Progenitor cell of endocrine pancreas (in vitro differentiated cells): ENCODE data around the gene TRIM25. TPM values are rescaled to one million over a fixed set of nuclear protein-coding genes. Genes with fewer than 3 reads are reported as not detected.

Source experiments
- DNase-seq: peaks from one replicate; pipeline ENCODE4 v3.0.0; 2021; ENCODE audit warnings: low spot score; ENCODE audit not compliant: unreplicated experiment
- H3K27ac Mint-ChIP-seq: 2 replicates; pipeline ENCODE4 v1.8.0; 2021; ENCODE audit warnings: mild to moderate bottlenecking, moderate library complexity, mixed read lengths
- H3K27me3 Mint-ChIP-seq: 2 replicates; pipeline ENCODE4 v1.8.0; 2021; ENCODE audit warnings: mixed read lengths
- H3K36me3 Mint-ChIP-seq: 2 replicates; pipeline ENCODE4 v1.8.0; 2022; ENCODE audit warnings: mixed read lengths; ENCODE audit not compliant: insufficient read depth
- H3K4me1 Mint-ChIP-seq: 2 replicates; pipeline ENCODE4 v1.8.0; 2021; ENCODE audit warnings: low read depth, mixed read lengths
- H3K4me3 Mint-ChIP-seq: 2 replicates; pipeline ENCODE4 v1.8.0; 2021; ENCODE audit warnings: low read depth, mild to moderate bottlenecking, moderate library complexity, mixed read lengths
- H3K9me3 Mint-ChIP-seq: 2 replicates; pipeline ENCODE4 v1.8.0; 2021; ENCODE audit warnings: low read depth, mixed read lengths
- total RNA-seq: library from RNA; stranded (reverse); gene quantifications from 2 replicates; pipeline ENCODE4 v1.2.1, GENCODE V29; 2021
- TF ChIP-seq, protein P1 (sequence below): fragments of 200-600 bp; sonication (generic); IDR thresholded peaks from one replicate; pipeline ENCODE4 v1.5.0; 2021; ENCODE audit warnings: antibody characterized with exemption, mild to moderate bottlenecking; ENCODE audit not compliant: unreplicated experiment

The TRIM25 gene
- total RNA-seq, 1 donor from 2014 or later: 29.9 TPM

DNA sequence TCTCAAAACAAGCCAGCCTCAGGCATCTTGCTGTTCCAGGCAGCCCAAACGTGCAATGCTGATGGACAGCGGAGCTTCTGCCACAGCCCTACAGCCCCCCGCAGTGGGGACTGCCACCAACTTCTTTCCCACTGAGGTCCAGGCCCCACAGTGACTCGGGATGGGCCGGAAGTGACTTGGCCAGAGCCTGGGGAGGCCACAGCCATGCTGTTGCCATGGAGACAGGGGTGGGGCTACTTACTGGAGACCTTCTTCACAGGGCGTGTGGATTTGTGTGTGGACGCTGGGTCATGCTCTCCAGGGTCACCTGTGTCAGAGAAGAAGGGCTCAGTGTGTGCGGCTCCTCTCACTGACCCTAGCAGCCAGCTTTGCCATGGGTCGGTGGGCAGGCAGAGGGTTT, 15.0 kb downstream of the TRIM25 start:
- no peaks in the 10 kb centered on the region for H3K9me3 Mint-ChIP-seq
- peaks cover 19% of the 10 kb centered on the region for H3K36me3 Mint-ChIP-seq
- DNase-seq: no peak
- TF ChIP-seq, protein P1, sequence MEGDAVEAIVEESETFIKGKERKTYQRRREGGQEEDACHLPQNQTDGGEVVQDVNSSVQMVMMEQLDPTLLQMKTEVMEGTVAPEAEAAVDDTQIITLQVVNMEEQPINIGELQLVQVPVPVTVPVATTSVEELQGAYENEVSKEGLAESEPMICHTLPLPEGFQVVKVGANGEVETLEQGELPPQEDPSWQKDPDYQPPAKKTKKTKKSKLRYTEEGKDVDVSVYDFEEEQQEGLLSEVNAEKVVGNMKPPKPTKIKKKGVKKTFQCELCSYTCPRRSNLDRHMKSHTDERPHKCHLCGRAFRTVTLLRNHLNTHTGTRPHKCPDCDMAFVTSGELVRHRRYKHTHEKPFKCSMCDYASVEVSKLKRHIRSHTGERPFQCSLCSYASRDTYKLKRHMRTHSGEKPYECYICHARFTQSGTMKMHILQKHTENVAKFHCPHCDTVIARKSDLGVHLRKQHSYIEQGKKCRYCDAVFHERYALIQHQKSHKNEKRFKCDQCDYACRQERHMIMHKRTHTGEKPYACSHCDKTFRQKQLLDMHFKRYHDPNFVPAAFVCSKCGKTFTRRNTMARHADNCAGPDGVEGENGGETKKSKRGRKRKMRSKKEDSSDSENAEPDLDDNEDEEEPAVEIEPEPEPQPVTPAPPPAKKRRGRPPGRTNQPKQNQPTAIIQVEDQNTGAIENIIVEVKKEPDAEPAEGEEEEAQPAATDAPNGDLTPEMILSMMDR: no peak
- H3K27me3 Mint-ChIP-seq: no peaks in the 10 kb centered on the region
- peaks cover 7% of the 10 kb centered on the region for H3K4me1 Mint-ChIP-seq
- no peak overlapping the region for H3K4me3 Mint-ChIP-seq
- H3K27ac Mint-ChIP-seq: no peak overlapping the region

DNA sequence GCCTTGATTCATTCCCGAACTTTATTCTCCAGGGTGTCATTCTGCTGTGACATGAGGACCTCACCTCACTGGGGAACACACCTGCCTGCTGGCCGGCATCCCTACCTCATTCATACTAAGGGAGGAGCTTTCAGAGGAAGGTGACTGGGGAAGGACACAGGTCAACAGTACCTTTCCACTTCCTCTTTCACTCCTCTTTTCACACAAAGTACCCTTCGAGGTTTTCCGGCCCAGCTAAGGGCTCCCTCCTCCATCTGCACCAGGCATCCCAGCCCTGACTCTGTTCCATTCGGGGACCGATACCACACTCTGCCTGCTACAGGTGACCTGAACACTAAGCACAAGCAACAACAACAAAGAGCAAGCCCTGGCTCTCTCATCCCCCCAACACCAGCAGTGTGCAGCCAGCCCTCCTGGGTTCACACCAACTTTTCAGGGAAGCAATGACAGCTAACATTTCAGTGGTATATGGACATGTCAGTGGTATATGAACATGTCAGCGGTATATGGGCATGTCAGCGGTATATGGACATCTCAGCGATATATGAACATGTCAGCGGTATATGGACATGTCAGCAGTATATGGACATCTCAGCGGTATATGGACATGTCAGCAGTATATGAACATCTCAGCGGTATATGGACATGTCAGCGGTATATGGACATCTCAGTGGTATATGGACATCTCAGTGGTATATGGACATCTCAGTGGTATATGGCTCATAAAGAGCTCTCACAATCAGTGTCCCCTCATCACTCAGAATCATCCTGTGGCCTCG, 16.0 kb downstream of the TRIM25 start:
- H3K27me3 Mint-ChIP-seq: no peaks in the 10 kb centered on the region
- no peak for DNase-seq
- TF ChIP-seq, protein P1: no peak
- no peaks in the 10 kb centered on the region for H3K9me3 Mint-ChIP-seq
- H3K36me3 Mint-ChIP-seq: peaks cover 20% of the 10 kb centered on the region
- H3K4me3 Mint-ChIP-seq: no peak overlapping the region
- H3K4me1 Mint-ChIP-seq: peaks cover 7% of the 10 kb centered on the region
- H3K27ac Mint-ChIP-seq: no peak overlapping the region

DNA sequence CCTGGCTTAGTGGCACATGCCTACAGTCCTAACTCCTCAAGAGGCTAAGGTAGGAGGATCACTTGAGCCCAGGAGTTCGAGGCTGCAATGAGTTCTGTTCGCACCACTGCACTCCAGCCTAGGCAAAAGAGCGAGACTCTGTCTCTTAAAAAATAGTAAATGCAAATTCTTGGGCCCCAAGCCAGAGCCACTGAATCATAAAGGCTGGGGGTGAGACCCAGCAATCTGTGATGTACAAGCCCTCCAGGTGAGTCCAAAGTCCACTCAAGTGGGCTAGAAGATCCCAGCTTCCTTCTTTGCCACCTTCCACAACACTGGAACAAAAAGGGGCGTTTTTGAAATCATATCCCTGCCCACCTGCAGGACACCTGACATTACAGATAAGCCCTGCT, 16.9 kb downstream of the TRIM25 start:
- Mint-ChIP-seq H3K36me3 (peaks cover 23% of the 10 kb centered on the region), H3K9me3 (no peaks in the 10 kb centered on the region), H3K4me3 (no peak overlapping the region), H3K4me1 (peaks cover 7% of the 10 kb centered on the region), H3K27ac (no peak overlapping the region), H3K27me3 (no peaks in the 10 kb centered on the region)
- no peak for DNase-seq
- TF ChIP-seq, protein P1: no peak

- DNase-seq: no peak
- Mint-ChIP-seq H3K27ac (no peak overlapping the region), H3K27me3 (no peaks in the 10 kb centered on the region), H3K4me3 (no peak overlapping the region), H3K4me1 (peaks cover 3% of the 10 kb centered on the region), H3K9me3 (no peaks in the 10 kb centered on the region), H3K36me3 (peaks cover 19% of the 10 kb centered on the region)
- TF ChIP-seq, protein P1: no peak
Observed at GRCh38 chr17:56896217-56896967, 17.5 kb downstream of the TRIM25 start.

GRCh38 chr17:56894859-56895455, 18.9 kb downstream of the TRIM25 start:
- Mint-ChIP-seq H3K4me1 (peaks cover 3% of the 10 kb centered on the region), H3K27ac (no peak overlapping the region), H3K9me3 (no peaks in the 10 kb centered on the region), H3K4me3 (no peak overlapping the region), H3K36me3 (peaks cover 20% of the 10 kb centered on the region), H3K27me3 (no peaks in the 10 kb centered on the region)
- TF ChIP-seq, protein P1: no peak
- no peak for DNase-seq
